Measurements from ENCODE around the gene GRID2.
"Not testable (repeated sequence)": the region's sequence is repeated elsewhere in the genome, so short reads cannot be mapped to it uniquely, and the experiment has no call there.

GRID2 gene

DNA sequence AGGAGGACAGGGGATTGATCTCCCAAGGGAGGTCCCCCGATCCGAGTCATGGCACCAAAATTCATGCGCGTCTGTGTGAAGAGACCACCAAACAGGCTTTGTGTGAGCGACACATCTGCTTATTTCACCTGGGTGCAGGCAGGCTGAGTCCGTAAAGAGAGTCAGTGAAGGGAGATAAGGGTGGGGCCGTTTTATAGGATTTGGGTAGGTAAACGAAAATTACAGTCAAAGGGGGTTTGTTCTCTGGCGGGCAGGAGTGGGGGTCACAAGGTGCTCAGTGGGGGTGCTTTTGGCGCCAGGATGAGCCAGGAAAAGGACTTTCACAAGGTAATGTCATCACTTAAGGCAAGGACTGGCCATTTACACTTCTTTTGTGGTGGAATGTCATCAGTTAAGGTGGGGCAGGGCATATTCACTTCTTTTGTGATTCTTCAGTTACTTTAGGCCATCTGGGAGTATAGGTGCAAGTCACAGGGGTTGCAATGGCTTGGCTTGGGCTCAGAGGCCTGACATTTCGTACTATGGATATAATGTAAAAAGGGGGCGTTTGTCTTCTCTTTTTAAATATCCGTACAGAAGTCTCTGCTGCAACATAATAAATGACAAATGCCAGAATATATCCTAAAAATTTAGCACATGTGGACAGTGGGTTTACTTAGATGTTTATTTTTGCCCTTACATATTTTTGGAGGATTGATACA is 140.5 kb downstream of the GRID2 start:
- not testable (repeated sequence) for DNase-seq

DNA sequence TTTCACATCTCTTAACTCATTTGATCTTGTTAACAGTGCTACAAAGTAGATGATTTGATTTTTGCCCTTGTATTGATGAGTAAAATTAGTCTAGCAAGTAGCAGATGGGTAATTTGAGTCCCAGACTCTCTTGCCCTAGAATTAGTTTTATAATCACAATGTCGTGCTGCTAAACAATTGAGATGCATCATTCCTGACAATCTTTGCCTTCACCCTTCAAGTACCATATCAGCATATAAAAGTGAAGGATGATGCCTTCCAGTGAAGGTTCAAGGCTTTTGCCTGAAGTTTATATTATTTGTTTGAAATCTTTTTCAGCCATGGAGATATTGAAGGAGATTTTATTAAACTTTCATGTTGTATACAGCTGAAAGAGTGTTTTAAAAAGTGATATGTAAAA is 141.4 kb downstream of the GRID2 start:
- no peak for DNase-seq

DNA sequence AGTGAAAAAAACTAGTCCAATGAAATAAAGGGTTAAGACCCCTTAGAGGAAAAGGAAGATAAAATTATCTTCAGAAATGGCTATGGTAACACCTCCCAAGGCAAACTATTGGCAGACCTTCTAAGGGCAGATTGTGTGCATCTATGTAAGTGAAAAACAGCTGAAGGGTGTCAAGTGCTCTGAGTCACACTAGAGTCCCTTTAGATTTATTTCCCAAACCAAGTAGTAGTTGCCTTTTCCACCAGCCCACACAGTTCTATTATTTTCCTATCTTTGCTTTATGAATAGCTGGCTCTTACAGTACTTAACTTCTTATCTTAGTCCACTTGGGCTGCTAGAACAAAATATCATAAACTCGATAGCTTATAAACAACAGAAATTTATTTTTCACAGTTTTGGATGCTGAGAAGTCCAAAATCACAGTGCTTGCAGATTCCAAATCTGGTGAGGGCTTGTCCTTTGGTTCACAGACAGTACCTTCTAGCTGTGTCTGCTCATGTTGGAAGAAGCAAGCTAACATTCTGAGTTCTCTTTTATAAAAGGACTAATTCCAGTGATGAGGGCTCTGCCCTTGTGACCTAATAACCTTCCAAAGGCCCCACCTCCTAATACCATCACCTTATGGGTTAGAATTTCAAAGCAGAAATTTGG is 143.6 kb downstream of the GRID2 start:
- no peak for DNase-seq

DNA sequence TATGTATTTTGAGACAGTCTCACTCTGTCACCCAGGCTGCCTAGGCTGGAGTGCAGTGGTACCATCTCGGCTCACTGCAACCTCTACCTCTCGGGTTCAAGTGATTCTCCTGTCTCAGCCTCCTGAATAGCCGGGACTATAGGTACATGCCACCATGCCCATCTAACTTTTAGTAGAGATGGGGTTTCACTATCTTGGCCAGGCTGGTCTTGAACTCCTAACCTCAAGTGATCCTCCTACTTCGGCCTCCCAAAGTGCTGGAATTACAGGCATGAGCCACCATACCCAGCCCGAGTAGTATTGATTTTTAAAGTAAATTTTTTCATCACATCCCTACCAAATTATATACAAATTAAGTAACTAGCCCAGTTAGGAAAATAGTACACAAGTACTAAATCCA is 144.4 kb downstream of the GRID2 start:
- DNase-seq = not testable (repeated sequence)

DNA sequence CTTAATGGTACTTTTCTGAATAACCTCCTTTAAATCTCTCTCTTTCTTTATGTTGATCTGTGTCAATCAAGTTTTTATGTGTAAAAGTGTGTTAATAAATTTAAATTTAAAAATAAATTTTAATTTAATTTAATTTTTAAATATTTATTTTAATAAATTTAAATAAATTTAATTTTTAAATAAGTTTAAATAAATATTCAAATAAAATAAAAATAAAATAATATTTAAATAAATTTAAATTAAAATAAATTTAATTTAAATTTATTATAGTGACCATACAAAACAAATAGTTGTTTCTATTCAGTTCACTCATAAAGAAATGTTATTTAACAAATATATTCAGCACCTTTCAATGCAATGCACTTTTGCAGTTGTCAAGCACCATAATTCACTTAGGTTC is 146.9 kb downstream of the GRID2 start:
- no peak for DNase-seq

DNA sequence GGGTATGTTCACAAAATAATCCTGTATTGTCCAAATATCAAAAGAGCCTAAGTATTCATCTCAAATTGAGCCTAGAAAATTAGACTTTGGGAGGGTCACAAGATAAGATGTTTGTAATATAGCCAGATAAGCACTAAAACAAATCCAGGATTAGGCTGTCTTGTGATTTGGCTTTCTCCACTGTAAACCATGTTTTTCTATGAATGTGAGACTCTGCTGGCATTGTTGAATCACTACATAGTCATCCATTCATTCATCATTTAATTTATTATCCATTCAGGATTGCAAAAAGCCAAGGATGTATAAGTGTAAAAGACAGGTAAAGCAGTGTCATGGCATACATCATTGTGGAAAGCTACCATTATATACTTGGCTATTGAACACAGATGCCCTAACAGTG is 148.0 kb downstream of the GRID2 start:
- no peak for DNase-seq

DNA sequence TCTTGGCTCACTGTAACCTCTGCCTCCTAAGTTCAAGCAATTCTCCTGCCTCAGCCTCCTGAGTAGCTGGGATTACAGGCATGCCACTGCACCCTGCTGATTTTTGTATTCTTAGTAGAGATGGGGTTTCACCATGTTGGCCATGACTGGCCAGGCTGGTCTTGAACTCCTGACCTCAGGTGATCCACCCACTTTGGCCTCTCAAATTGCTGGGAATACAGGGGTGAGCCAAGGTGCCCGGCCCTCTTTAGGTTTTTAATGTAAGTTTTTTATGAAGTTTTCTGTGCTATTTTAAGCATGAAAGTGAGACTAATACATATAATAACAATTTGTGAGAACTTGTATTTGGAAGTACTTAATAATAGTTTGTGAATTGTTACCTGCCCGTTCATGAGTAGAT is 148.6 kb downstream of the GRID2 start:
- not testable (repeated sequence) for DNase-seq

DNA sequence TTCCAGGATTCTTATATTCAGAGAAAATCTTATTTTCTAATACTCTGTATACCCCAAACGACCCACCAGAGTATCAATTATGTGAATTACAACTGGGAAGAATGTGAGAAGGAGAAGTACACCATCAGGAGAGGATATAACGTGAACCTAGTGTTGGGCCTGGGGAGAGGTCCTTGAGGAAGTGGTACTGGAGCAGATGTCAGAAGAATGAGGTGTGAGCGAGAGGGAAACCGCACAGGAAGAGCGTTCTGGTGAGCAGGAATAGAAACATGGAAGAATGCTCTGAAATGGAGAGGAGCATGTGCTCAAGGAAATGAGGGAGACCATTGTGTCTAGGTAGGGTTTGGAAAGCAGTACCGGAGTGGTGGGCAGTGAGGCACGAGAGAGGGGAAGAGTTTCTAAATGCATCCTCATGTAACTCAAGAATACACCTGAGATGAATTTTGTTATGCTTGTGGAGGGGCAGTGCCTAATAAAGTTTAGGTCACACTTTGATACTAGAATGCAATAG is 151.6 kb downstream of the GRID2 start:
- no peak for DNase-seq

DNA sequence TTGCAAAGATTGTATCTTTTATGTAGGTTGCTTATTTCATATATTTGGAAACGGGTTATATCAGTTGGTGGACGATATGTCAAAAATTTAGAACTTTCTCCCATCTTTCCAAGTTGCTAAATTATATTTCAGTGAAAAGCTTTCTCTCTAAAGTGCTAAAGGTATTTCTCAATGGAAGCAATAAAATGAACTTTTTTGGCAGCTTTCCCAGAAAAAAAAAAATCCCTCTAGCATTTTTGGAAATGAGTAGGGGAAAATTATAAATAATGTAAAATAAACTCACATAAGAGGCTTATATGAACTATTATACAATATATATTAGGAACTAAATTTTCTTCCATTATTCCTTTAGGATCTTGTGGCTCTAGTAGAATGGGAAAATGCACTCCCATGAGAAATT is 152.2 kb downstream of the GRID2 start:
- no peak for DNase-seq

DNA sequence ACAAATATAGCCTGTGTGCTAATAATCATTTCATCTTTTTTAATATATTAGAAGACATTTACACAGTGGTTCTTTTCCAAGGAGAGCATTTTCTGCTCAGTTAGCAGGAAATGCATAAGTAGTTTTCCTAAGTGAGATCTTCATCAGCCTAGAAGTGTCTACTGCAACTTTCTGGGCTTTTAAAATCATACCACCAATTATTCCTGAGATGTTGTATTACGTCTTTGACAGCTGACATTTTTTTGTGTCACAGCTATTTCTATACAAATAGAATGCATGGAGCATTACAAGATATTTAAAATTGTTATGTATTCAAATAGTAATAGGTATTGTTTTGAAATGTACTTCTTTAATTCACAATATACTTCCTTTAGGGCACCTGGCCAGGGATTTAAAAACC is 158.0 kb downstream of the GRID2 start:
- DNase-seq = no peak

DNA sequence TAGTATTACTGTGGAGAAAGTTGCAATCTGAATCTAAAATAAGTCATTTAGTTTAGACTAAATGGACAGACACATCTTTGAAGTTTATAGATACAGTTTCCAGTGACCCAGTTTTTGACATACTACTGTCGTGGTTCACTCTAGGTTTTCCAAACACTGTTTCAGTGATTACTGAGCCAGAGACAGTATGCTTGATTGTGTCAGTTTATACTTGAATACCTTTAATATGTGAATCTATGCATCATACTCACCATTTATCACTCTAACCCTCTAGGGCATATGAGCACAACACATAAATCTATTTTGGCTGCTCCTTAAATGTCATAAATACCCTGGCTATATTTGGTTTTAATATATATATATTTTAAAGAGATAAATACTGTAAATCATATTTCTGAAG is 173.5 kb downstream of the GRID2 start:
- DNase-seq = no peak

DNA sequence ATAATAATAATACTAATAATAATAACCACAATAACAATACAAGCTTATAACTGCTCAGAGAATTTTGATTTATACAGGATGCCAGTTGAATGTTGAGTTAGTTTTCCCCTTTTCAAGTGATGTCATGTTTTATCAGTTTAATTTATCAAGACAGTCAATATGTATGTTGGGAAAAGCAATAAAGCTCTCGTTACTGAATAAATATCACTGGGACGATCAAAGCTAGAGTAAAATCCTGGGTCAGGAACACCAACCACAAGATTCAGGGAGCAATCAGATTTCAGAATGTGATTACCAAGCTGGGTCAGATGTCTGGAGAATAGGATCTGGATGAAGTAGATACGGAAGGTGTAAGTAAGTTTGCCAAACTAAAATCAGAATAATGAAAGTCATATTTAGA is 179.6 kb downstream of the GRID2 start:
- DNase-seq = no peak

DNA sequence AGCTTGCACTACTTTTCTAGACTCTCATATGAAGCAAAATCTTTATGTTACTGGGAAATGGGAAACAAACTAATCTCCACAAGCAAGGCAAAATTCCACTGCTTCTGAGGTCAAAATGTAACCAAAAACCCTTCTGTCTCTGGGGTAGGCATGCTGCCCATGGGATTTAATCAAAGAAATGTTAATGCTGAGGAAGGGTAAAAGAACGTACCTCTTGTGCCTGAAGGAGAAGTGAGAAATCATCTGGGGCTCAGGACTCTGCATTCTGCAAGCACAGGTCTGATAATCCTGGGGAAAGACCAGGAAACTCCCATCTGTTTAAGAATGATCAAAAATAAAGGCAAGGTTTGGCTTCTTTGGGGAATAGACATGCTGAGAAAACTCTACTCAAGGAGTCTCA is 184.7 kb downstream of the GRID2 start:
- DNase-seq = no peak

DNA sequence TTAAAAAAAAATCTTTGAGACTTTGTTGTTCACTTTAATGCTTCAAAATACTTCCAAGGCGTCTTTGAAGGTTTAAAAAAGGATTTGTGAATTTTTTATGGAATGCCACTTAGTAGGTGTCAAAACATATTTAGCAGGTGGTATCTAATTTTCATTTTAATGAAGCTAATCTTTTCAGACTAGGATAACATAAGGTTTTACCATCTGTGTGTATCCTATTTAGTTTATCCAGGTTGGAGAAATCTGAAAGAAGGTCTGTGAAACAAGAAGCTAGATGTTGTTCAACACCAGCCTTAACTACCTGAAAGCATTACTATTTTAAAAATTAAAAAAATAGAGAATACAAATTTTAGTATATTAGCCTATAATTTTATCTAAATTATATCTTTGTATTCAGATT is 193.4 kb downstream of the GRID2 start:
- DNase-seq = no peak

DNA sequence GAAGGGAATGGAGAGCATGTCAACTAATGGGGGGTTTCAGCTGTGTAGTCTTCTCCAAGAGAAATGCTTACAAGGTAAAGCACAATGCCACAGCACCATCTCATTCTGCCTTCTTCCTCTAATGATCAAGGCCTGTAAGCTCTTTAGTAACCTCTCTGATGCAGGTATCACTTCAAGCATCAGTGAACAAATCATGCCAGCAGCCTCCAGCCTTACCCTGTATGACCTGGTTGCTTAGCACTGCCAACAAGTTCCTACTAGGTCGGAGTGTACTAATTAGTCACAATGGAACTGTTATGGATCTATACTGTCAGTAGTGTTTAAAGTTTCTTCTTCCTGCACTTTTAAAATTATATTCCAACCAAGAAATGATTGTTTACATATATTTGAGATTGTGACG is 197.7 kb downstream of the GRID2 start:
- no peak for DNase-seq

DNA sequence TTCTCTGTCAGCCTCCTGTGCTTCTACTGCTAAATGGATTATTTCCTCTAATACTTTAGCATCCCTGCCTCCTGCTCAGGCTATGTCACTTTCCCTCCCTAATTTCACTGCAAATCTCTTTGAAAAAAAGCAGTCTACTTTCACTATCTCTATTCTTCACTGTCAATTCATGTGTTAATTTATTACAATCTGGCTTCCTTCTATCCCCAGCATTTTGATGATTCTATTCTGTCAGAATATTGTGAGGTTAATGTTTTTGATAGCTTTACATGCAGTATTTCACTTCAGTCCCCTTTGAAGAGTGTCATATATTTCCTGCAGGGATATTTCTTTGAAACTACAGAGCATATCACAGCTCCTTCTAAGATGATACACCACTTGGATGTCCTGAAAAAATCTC is 203.2 kb downstream of the GRID2 start:
- no peak for DNase-seq

DNA sequence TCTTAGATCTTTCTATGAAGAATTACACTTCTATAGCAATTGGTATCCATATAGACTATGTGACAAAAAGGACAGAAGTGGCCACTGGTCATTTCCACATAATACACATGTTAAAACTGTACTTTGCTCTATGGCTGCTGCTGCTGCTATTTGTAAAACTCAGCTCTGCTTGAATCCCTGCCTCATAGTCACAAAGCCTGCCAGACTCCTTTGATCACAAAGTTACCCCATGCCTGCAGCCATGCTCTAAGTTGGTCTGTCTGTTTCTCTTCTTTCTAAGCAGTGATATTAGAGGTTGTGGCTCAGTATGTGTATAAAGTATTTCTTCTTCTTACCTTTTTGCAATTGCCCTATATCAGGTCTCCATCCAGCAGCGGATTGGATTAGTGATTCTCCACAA is 210.9 kb downstream of the GRID2 start:
- DNase-seq = no peak

DNA sequence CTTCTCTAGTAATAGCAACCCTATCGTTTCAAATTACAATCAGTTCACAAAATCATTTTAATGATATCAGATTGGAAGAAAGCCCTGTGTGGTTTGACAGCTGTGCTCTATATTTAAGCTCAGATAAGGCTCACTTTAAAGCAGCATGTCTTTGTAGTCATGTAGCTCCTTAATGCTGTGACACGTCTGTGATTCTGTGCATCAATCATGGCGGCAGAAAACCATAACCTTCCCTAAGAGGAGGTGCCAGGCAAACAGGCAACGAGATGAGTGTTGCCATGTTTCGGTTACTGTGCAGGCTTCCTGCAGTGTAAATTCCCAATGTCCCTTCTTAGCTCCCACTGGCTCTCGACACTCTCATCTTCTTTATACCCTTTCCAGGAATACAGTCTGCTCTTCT is 212.7 kb downstream of the GRID2 start:
- DNase-seq = no peak

DNA sequence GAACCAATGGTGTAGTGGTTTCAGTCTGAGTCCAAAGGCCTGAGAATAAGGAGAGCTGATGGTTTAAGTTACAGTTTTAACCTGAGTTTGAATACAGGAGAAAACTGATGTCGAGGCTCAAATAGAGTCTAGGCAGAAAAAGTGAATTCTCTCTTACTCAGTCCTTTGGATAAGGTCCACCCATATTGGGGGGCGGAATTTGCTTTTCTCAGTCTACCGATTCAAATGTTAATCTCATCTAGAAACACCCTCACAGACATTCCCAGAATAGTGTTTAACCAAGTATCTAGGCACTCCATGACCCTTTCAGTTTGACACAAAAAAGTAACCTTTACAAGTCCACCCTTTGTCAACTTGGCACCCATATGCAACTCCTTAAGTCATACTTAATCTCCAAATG is 216.0 kb downstream of the GRID2 start:
- DNase-seq = no peak

DNA sequence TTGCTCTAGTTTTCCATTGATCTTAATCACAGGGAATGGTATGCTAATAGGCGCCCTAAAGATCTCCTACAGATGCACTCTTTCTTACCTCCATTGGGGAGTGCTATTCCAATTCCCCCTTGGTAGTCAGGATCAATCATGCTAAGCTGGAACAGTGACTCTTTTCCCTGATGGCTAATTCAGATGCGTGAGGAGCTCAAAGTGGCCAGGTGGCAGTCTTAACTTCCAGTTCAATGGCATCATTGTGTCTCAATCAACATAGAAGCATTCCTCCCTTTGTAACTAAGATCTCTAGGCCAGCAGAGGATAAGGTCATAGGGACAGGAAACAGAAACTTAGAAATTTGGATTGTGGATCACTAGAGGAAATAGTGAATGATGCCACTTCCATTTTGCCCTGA is 216.8 kb downstream of the GRID2 start:
- no peak for DNase-seq

DNA sequence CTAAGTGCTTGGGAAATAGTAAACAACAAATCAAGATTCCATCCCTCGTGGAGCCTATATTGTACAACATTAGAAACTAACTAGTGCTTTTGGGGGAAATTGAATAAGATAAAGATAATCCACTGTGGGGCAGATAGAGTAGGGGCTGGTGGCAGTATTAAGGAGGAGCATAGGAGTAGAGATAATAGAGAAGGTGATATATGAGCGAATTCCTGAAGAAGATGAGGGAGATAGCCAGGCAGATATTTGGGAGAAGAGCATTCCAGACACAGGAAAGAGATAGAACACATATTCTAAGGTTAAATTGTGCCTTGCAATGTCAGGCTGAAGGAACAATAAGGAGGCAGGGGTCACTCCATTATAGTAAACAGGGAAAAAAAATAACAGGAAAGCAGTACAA is 218.2 kb downstream of the GRID2 start:
- no peak for DNase-seq

DNA sequence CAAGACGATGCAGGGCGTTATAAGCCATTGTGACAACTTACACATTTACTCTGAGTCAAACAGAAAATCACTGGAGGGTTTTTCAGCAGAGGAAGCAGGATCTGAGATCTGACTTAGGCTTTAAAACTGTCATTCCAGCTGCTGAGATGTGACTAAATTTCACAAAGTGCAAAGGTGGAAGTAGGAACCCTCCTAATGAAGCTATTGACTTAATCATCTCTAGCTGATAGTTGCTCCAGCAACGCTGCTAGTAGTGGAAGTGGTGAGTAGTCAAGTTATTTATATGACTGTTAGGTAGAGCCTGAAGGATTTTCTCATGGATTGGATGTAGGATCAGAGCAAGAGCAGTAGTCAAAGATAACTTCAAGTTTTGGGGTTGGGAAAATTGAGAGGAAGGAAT is 218.6 kb downstream of the GRID2 start:
- DNase-seq = no peak

DNA sequence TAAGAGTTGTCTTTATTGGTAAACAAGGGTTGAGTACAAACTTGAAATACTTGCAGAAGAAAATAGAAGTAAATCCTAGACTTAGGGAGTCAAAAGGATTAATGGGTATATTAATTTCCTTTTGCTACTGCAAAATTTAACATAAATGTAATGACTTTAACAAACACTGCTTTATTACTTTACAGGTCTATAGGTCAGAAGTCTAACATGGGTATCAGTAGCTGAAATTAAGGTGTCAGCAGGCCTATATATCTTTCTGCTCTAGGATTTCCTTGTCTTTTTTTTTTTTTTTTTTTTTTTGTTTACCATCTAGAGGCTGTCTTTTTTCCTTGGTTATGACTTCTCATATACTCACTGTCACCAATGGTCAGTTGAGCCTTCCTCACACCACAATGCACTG is 220.4 kb downstream of the GRID2 start:
- DNase-seq = no peak

DNA sequence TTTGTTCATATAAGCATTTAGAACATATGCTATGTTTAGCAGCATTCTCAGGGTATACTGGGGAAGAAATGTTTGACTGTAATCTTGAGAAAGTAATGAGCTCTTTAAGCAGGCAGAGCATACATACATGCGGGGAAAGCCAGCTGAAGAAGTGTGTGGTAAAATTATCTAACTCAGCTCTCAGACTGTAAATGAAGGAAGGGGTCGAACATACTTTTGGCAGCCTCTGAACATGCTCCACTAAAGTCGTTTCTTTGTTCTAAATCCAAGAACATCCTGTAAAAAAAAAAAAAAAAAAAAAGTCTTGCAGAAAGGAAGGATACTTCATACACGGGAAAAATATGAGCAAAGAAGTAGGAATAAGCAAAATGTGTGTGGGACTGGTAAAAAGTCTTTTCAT is 224.8 kb downstream of the GRID2 start:
- no peak for DNase-seq

DNA sequence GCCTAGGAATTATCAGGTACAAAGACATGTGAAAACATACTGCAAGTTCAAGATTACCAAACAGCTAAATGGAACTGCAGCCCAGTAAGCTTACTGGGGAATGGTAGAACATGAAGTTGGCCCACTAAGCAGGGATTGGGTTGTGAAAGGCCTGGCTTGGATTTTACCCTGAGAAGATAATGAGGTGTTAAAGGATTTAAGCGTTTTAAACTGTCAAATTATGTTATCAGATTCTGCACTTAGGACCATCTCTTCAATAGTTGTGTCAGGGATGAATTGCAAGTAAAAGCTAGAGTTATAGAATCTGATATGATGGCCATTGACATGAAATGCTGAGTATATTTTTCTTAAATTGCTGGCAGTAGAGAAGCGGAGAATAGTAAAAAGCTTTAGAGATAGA is 225.7 kb downstream of the GRID2 start:
- DNase-seq = no peak
